ENCODE data around the gene RPA3. TPM values are rescaled to one million over a fixed set of nuclear protein-coding genes. Genes with fewer than 3 reads are reported as not detected.

The RPA3 gene
- total and polyA plus RNA-seq, 2 of the 13 experiments (the other 11 are each of a cell fraction or from before 2014, with no cell fraction given): 38.3 to 154 TPM

GRCh38 chr7:7641129-7641663, 77.2 kb downstream of the RPA3 start (continued):
- no peak for TF ChIP-seq REPIN1 (CRISPR knock-in tag; IDR thresholded peaks at IDR 0.05; ENCODE audit: borderline replicate concordance, low read depth)
- TF ChIP-seq, protein P1, sequence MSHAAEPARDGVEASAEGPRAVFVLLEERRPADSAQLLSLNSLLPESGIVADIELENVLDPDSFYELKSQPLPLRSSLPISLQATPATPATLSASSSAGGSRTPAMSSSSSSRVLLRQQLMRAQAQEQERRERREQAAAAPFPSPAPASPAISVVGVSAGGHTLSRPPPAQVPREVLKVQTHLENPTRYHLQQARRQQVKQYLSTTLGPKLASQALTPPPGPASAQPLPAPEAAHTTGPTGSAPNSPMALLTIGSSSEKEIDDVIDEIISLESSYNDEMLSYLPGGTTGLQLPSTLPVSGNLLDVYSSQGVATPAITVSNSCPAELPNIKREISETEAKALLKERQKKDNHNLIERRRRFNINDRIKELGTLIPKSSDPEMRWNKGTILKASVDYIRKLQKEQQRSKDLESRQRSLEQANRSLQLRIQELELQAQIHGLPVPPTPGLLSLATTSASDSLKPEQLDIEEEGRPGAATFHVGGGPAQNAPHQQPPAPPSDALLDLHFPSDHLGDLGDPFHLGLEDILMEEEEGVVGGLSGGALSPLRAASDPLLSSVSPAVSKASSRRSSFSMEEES (CRISPR knock-in tag; IDR thresholded peaks at IDR 0.05): no peak
- no peak for TF ChIP-seq ZZZ3 (CRISPR knock-in tag; IDR thresholded peaks at IDR 0.05; ENCODE audit: borderline replicate concordance)
- TF ChIP-seq RORA (CRISPR knock-in tag; IDR thresholded peaks at IDR 0.05): no peak
- no peak for TF ChIP-seq NR2F1 (CRISPR knock-in tag; IDR thresholded peaks at IDR 0.05)
- TF ChIP-seq SALL2 (CRISPR knock-in tag; IDR thresholded peaks at IDR 0.05): no peak
- TF ChIP-seq, protein P2, sequence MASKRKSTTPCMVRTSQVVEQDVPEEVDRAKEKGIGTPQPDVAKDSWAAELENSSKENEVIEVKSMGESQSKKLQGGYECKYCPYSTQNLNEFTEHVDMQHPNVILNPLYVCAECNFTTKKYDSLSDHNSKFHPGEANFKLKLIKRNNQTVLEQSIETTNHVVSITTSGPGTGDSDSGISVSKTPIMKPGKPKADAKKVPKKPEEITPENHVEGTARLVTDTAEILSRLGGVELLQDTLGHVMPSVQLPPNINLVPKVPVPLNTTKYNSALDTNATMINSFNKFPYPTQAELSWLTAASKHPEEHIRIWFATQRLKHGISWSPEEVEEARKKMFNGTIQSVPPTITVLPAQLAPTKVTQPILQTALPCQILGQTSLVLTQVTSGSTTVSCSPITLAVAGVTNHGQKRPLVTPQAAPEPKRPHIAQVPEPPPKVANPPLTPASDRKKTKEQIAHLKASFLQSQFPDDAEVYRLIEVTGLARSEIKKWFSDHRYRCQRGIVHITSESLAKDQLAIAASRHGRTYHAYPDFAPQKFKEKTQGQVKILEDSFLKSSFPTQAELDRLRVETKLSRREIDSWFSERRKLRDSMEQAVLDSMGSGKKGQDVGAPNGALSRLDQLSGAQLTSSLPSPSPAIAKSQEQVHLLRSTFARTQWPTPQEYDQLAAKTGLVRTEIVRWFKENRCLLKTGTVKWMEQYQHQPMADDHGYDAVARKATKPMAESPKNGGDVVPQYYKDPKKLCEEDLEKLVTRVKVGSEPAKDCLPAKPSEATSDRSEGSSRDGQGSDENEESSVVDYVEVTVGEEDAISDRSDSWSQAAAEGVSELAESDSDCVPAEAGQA (IDR thresholded peaks at IDR 0.05; ENCODE audit: low read depth): no peak
- TF ChIP-seq, protein P2 (CRISPR knock-in tag; IDR thresholded peaks at IDR 0.05; ENCODE audit: borderline replicate concordance): no peak
- no peak for TF ChIP-seq JDP2 (CRISPR knock-in tag; IDR thresholded peaks at IDR 0.05; ENCODE audit: borderline replicate concordance)
- TF ChIP-seq, protein P3, sequence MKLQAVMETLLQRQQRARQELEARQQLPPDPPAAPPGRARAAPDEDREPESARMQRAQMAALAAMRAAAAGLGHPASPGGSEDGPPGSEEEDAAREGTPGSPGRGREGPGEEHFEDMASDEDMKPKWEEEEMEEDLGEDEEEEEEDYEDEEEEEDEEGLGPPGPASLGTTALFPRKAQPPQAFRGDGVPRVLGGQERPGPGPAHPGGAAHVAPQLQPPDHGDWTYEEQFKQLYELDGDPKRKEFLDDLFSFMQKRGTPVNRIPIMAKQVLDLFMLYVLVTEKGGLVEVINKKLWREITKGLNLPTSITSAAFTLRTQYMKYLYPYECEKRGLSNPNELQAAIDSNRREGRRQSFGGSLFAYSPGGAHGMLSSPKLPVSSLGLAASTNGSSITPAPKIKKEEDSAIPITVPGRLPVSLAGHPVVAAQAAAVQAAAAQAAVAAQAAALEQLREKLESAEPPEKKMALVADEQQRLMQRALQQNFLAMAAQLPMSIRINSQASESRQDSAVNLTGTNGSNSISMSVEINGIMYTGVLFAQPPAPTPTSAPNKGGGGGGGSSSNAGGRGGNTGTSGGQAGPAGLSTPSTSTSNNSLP (IDR thresholded peaks at IDR 0.05; ENCODE audit: low read depth, low read length): no peak
- no peak for TF ChIP-seq ONECUT2 (CRISPR knock-in tag; IDR thresholded peaks at IDR 0.05)
- TF ChIP-seq ZNF720 (CRISPR knock-in tag; IDR thresholded peaks at IDR 0.05): no peak
- TF ChIP-seq REXO4 (CRISPR knock-in tag; IDR thresholded peaks at IDR 0.05; ENCODE audit: borderline replicate concordance): no peak
- TF ChIP-seq PCBP1 (IDR thresholded peaks at IDR 0.05; ENCODE audit: borderline replicate concordance, low read depth, low read length): no peak
- TF ChIP-seq EED (CRISPR knock-in tag; IDR thresholded peaks at IDR 0.05): 0 out of 2 replicates have a peak, but pooled peaks have one; percentile 66
- peak; percentile 0; the same call in 1 of the 2 replicates for TF ChIP-seq KDM5A (IDR thresholded peaks at IDR 0.05; ENCODE audit: borderline replicate concordance, low read length)
- no peak for TF ChIP-seq ZNF337 (CRISPR knock-in tag; IDR thresholded peaks at IDR 0.05; ENCODE audit: borderline replicate concordance, low read depth)
- TF ChIP-seq ZNF550 (CRISPR knock-in tag; IDR thresholded peaks at IDR 0.05; ENCODE audit: borderline replicate concordance): no peak
- no peak for TF ChIP-seq FOSL2 (CRISPR knock-in tag; IDR thresholded peaks at IDR 0.05)
- TF ChIP-seq SP4 (CRISPR knock-in tag; IDR thresholded peaks at IDR 0.05): no peak
- TF ChIP-seq FOXK1 (CRISPR knock-in tag; IDR thresholded peaks at IDR 0.05; ENCODE audit: borderline replicate concordance, low read depth): no peak
- 0 out of 2 replicates have a peak, but pooled peaks have one; percentile 3 for TF ChIP-seq HNRNPL (IDR thresholded peaks at IDR 0.05; ENCODE audit: low read depth, low read length)

All from HepG2 (cell line).